GM12865 (cell line): ENCODE results near the gene MYH10.

Source experiments
- DNase-seq: peaks from one replicate; pipeline ENCODE4 v3.0.0; 2010; ENCODE audit warnings: low read depth
- H3K4me3 ChIP-seq: 2 replicates; pipeline ENCODE4 v1.5.1; 2011; ENCODE audit warnings: mild to moderate bottlenecking, low read depth, low read length, control low read depth
- CTCF ChIP-seq: IDR thresholded peaks from 2 replicates; pipeline ENCODE4 v1.5.1; 2011; ENCODE audit warnings: low read length, control low read depth, low read depth, inconsistent platforms; ENCODE audit not compliant: insufficient read depth; ENCODE audit errors: missing control alignments

MYH10 gene

GRCh38 chr17:8467527-8467926 lies 163.0 kb downstream of the MYH10 start:
- no peak for DNase-seq
- no peak overlapping the region for H3K4me3 ChIP-seq
- no peak for TF ChIP-seq CTCF

- no peak for TF ChIP-seq CTCF
- H3K4me3 ChIP-seq: no peak overlapping the region
- no peak for DNase-seq
These were observed 163.7 kb downstream of the MYH10 start for GRCh38 chr17:8466873-8467272.

- no peak for DNase-seq
- TF ChIP-seq CTCF: no peak
These were observed 164.1 kb downstream of the MYH10 start for GRCh38 chr17:8466456-8466855.

GRCh38 chr17:8465759-8466158 lies 164.8 kb downstream of the MYH10 start:
- no peak for DNase-seq
- no peak overlapping the region for H3K4me3 ChIP-seq
- TF ChIP-seq CTCF: no peak

More at GRCh38 chr17:8466456-8466855, 164.1 kb downstream of the MYH10 start:
- no peak overlapping the region for H3K4me3 ChIP-seq

GRCh38 chr17:8465356-8465755 lies 165.2 kb downstream of the MYH10 start:
- H3K4me3 ChIP-seq: no peak overlapping the region
- TF ChIP-seq CTCF: no peak
- DNase-seq: no peak

- H3K4me3 ChIP-seq: no peak overlapping the region
- DNase-seq: no peak
- TF ChIP-seq CTCF: no peak
These were observed 165.6 kb downstream of the MYH10 start for GRCh38 chr17:8464941-8465340.

GRCh38 chr17:8463099-8463498 lies 167.4 kb downstream of the MYH10 start:
- H3K4me3 ChIP-seq: no peak overlapping the region
- no peak for DNase-seq
- no peak for TF ChIP-seq CTCF
